H9 (cell line): ENCODE data around the gene FCAMR. TPM values are rescaled to one million over a fixed set of nuclear protein-coding genes. Genes with fewer than 3 reads are reported as not detected.

ENCODE experiments used
- DNase-seq: peaks from one replicate; pipeline ENCODE4 v3.0.0-alpha.2; 2017
- H2AFZ ChIP-seq: one replicate; pipeline ENCODE4 v1.6.1; 2013; ENCODE audit warnings: mild to moderate bottlenecking, low read length, control low read depth, moderate library complexity
- H2AK5ac ChIP-seq: 2 replicates; pipeline ENCODE4 v1.6.1; 2013; ENCODE audit warnings: low read length, control low read depth, mixed read lengths; ENCODE audit not compliant: insufficient read length
- H2BK120ac ChIP-seq: one replicate; pipeline ENCODE4 v1.6.1; 2013; ENCODE audit warnings: low read depth, mild to moderate bottlenecking, low read length, control low read depth, inconsistent platforms; ENCODE audit not compliant: poor library complexity, severe bottlenecking
- H2BK12ac ChIP-seq: 2 replicates; pipeline ENCODE4 v1.6.1; 2013; ENCODE audit warnings: low read length, control low read depth, mixed read lengths, low read depth; ENCODE audit not compliant: insufficient read length
- H2BK15ac ChIP-seq: 2 replicates; pipeline ENCODE4 v1.6.1; 2013; ENCODE audit warnings: low read depth, low read length, control low read depth
- H2BK20ac ChIP-seq: one replicate; pipeline ENCODE4 v1.6.1; 2013; ENCODE audit warnings: low read depth, mild to moderate bottlenecking, low read length, control low read depth, inconsistent platforms; ENCODE audit not compliant: poor library complexity, severe bottlenecking
- H2BK5ac ChIP-seq: 2 replicates; pipeline ENCODE4 v1.6.1; 2013; ENCODE audit warnings: low read length, control low read depth, mixed read lengths; ENCODE audit not compliant: insufficient read length
- H3K14ac ChIP-seq: 2 replicates; pipeline ENCODE4 v1.6.1; 2013; ENCODE audit warnings: low read length, control low read depth; ENCODE audit not compliant: insufficient read depth
- H3K18ac ChIP-seq: 2 replicates; pipeline ENCODE4 v1.6.1; 2013; ENCODE audit warnings: low read depth, mild to moderate bottlenecking, mixed read lengths, low read length, control low read depth; ENCODE audit not compliant: insufficient read length
- H3K23ac ChIP-seq: 2 replicates; pipeline ENCODE4 v1.6.1; 2013; ENCODE audit warnings: low read length, control low read depth, mixed read lengths, low read depth; ENCODE audit not compliant: insufficient read length
- H3K23me2 ChIP-seq: 2 replicates; pipeline ENCODE4 v1.6.1; 2013; ENCODE audit warnings: low read depth, mild to moderate bottlenecking, mixed read lengths, low read length, control low read depth; ENCODE audit not compliant: insufficient read length, poor library complexity, severe bottlenecking
- H3K27ac ChIP-seq: 2 replicates; pipeline ENCODE4 v1.5.1; 2013; ENCODE audit warnings: low read length, control low read depth, mixed read lengths, low read depth; ENCODE audit not compliant: insufficient read length
- H3K27me3 ChIP-seq: 2 replicates; pipeline ENCODE4 v1.6.1; 2013; ENCODE audit warnings: low read length, control low read depth, inconsistent platforms; ENCODE audit not compliant: insufficient read depth
- H3K4ac ChIP-seq: 2 replicates; pipeline ENCODE4 v1.6.1; 2013; ENCODE audit warnings: low read depth, mild to moderate bottlenecking, control low read depth, inconsistent platforms, low read length, moderate library complexity
- H3K4me1 ChIP-seq: 2 replicates; pipeline ENCODE4 v1.6.1; 2013; ENCODE audit warnings: low read length, control low read depth, inconsistent platforms; ENCODE audit not compliant: insufficient read depth
- H3K4me2 ChIP-seq: 2 replicates; pipeline ENCODE4 v1.6.1; 2013; ENCODE audit warnings: low read length, control low read depth, mixed read lengths; ENCODE audit not compliant: insufficient read length, insufficient read depth
- H3K56ac ChIP-seq: 2 replicates; pipeline ENCODE4 v1.6.1; 2013; ENCODE audit warnings: low read depth, mild to moderate bottlenecking, mixed read lengths, low read length, control low read depth; ENCODE audit not compliant: insufficient read length
- H3K79me1 ChIP-seq: 2 replicates; pipeline ENCODE4 v1.6.1; 2013; ENCODE audit warnings: low read depth, mild to moderate bottlenecking, moderate library complexity, low read length, control low read depth, inconsistent platforms; ENCODE audit not compliant: insufficient read depth, poor library complexity, severe bottlenecking
- H3K79me2 ChIP-seq: 2 replicates; pipeline ENCODE4 v1.6.1; 2013; ENCODE audit warnings: low read length, control low read depth, inconsistent platforms; ENCODE audit not compliant: insufficient read depth
- H3K9ac ChIP-seq: 2 replicates; pipeline ENCODE4 v1.6.1; 2013; ENCODE audit warnings: low read length, control low read depth, mixed read lengths; ENCODE audit not compliant: insufficient read length; ENCODE audit errors: extremely low read depth
- H3K9me3 ChIP-seq: one replicate; pipeline ENCODE4 v1.6.1; 2013; ENCODE audit warnings: low read depth, low read length, inconsistent platforms; ENCODE audit not compliant: control insufficient read depth
- H3T11ph ChIP-seq: one replicate; pipeline ENCODE4 v1.6.1; 2013; ENCODE audit warnings: mild to moderate bottlenecking, low read length, control low read depth, inconsistent platforms
- H4K20me1 ChIP-seq: one replicate; pipeline ENCODE4 v1.6.1; 2013; ENCODE audit not compliant: control insufficient read depth, insufficient read length, insufficient read depth
- H4K5ac ChIP-seq: 2 replicates; pipeline ENCODE4 v1.6.1; 2013; ENCODE audit warnings: low read depth, mild to moderate bottlenecking, mixed read lengths, low read length, control low read depth; ENCODE audit not compliant: insufficient read length
- H4K8ac ChIP-seq: replicated peaks from 2 replicates; pipeline ENCODE4 v1.6.1; 2013; ENCODE audit warnings: low read length, control low read depth, mixed read lengths, low read depth; ENCODE audit not compliant: insufficient read length
- H4K91ac ChIP-seq: 2 replicates; pipeline ENCODE4 v1.6.1; 2013; ENCODE audit warnings: low read depth, mild to moderate bottlenecking, moderate library complexity, mixed read lengths, low read length, control low read depth; ENCODE audit not compliant: insufficient read length
- H3K27ac Mint-ChIP-seq, 3 experiments: 2 replicates in 2 of 3; 3 replicates in 1 of 3; pipeline ENCODE4 v1.8.0; 2020 to 2021; ENCODE audit warnings: mixed read lengths in 3 of 3, mild to moderate bottlenecking in 1 of 3, moderate library complexity in 1 of 3
- H3K27me3 Mint-ChIP-seq: 2 replicates; pipeline ENCODE4 v1.8.0; 2021; ENCODE audit warnings: low read depth, mild to moderate bottlenecking, moderate library complexity, mixed read lengths
- H3K36me3 Mint-ChIP-seq, 3 experiments: 2 replicates in 2 of 3; 3 replicates in 1 of 3; pipeline ENCODE4 v1.8.0; 2020 to 2021; ENCODE audit warnings: low read depth in 3 of 3, mixed read lengths in 3 of 3; ENCODE audit not compliant: insufficient read depth in 1 of 3
- H3K4me1 Mint-ChIP-seq, 2 experiments: 2 replicates each; pipeline ENCODE4 v1.8.0; 2020; ENCODE audit warnings: mixed read lengths in 2 of 2
- H3K4me3 Mint-ChIP-seq, 2 experiments: 2 replicates in 1 of 2; 3 replicates in 1 of 2; pipeline ENCODE4 v1.8.0; 2020 to 2021; ENCODE audit warnings: mild to moderate bottlenecking in 2 of 2, mixed read lengths in 2 of 2, moderate library complexity in 1 of 2
- H3K9me3 Mint-ChIP-seq, 2 experiments: 2 replicates in 1 of 2; 3 replicates in 1 of 2; pipeline ENCODE4 v1.8.0; 2020; ENCODE audit warnings: mild to moderate bottlenecking in 2 of 2, mixed read lengths in 2 of 2, moderate library complexity in 1 of 2
- WGBS: extraction: QIAGEN DNeasy Blood & Tissue Kit; methylation state at CpG from one replicate; pipeline ENCODE4 v1.1.7; 2013; ENCODE audit warnings: missing lambda C conversion rate, low lambda C conversion rate, mixed read lengths; ENCODE audit not compliant: insufficient read length; ENCODE audit errors: extremely low coverage; 5-methylcytosine and 5-hydroxymethylcytosine counted together
- total RNA-seq: library from RNA; stranded (reverse); gene quantifications from 2 replicates; pipeline ENCODE4 v1.2.1, GENCODE V29; 2021
- TF ChIP-seq, protein P1 (sequence below): fragments of 200-600 bp; sonication (generic); conservative IDR thresholded peaks from 3 replicates; pipeline ENCODE4 v1.8.0; 2021; ENCODE audit warnings: antibody characterized with exemption, mild to moderate bottlenecking

FCAMR gene
- total RNA-seq, 1 experiment from 2014 or later: not detected

DNA sequence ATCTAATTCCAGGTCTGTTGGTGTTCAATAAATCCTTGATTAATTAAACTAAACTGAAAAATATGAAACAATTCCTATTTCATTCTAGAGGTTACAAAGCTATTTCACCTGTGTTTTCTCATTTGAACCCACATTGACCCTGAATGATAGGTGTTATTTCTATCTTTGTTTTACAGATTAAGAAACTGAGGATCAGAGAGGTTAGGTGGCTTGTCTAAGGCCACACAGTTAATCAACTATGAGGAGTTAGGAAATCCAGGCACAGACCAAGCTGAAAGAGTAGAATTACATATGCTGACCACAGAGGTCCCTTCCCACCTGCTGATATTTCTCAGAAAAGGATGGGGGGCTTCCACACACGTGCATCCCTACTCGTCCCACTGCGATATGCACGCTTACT, 24.5 kb downstream of the FCAMR start:
- Histone ChIP-seq H3K4me2 (no peak overlapping the region), H3K4ac (no peak overlapping the region), H3K23ac (no peak overlapping the region), H4K20me1 (no peaks in the 10 kb centered on the region), H3K9ac (no peak overlapping the region), H2BK20ac (no peak overlapping the region), H2BK5ac (no peak overlapping the region), H2BK15ac (no peak overlapping the region), H3K27me3 (no peaks in the 10 kb centered on the region), H2BK12ac (no peak overlapping the region), H3K14ac (no peak overlapping the region; the same call in 1 of the 2 replicates), H3K23me2 (no peaks in the 10 kb centered on the region), H3K9me3 (no peaks in the 10 kb centered on the region), H3K79me1 (no peaks in the 10 kb centered on the region), H4K91ac (no peak overlapping the region), H3T11ph (no peak overlapping the region), H3K79me2 (no peaks in the 10 kb centered on the region), H4K8ac (no peak overlapping the region), H2AK5ac (no peak overlapping the region), H3K18ac (no peak overlapping the region), H2AFZ (no peak overlapping the region), H3K56ac (no peak overlapping the region), H3K27ac (no peak overlapping the region), H3K4me1 (no peaks in the 10 kb centered on the region), H2BK120ac (no peak overlapping the region), H4K5ac (no peak overlapping the region)
- TF ChIP-seq, protein P1, sequence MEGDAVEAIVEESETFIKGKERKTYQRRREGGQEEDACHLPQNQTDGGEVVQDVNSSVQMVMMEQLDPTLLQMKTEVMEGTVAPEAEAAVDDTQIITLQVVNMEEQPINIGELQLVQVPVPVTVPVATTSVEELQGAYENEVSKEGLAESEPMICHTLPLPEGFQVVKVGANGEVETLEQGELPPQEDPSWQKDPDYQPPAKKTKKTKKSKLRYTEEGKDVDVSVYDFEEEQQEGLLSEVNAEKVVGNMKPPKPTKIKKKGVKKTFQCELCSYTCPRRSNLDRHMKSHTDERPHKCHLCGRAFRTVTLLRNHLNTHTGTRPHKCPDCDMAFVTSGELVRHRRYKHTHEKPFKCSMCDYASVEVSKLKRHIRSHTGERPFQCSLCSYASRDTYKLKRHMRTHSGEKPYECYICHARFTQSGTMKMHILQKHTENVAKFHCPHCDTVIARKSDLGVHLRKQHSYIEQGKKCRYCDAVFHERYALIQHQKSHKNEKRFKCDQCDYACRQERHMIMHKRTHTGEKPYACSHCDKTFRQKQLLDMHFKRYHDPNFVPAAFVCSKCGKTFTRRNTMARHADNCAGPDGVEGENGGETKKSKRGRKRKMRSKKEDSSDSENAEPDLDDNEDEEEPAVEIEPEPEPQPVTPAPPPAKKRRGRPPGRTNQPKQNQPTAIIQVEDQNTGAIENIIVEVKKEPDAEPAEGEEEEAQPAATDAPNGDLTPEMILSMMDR: no peak
- DNase-seq: no peak
- WGBS: no CpG with 5 or more reads among the region's 4 CpGs
- Mint-ChIP-seq H3K4me3 (no peak overlapping the region), H3K4me1 (0 out of 4 replicates have a peak, but pooled peaks cover 0 to under 1% of the 10 kb centered on the region in 2 experiments), H3K27ac (no peak overlapping the region), H3K9me3 (no peaks in the 10 kb centered on the region), H3K27me3 (peaks cover 30% of the 10 kb centered on the region), H3K36me3 (no peaks in the 10 kb centered on the region; a peak in 1 of 7 replicates)
